GM23248 (cell line): ENCODE data around the gene RAP2C. TPM values are rescaled to one million over a fixed set of nuclear protein-coding genes. Genes with fewer than 3 reads are reported as not detected.
A peak's percentile ranks its signal among the peaks of the same experiment; 100 is the strongest.
"Not testable (repeated sequence)": the region's sequence is repeated elsewhere in the genome, so short reads cannot be mapped to it uniquely, and the experiment has no call there.

Experiments
- DNase-seq: peaks from one replicate; pipeline ENCODE4 v3.0.0-alpha.2; 2015
- H2AFZ ChIP-seq: fragments of 200-600 bp; sonication (generic); 2 replicates; pipeline ENCODE4 v1.6.1; 2016; ENCODE audit warnings: antibody characterized with exemption
- H3F3A ChIP-seq: fragments of 200-600 bp; sonication (generic); 2 replicates; pipeline ENCODE4 v1.6.1; 2016; ENCODE audit warnings: mild to moderate bottlenecking, antibody characterized with exemption, mixed run types; ENCODE audit not compliant: insufficient read depth
- H3K27ac ChIP-seq: fragments of 200-600 bp; sonication (generic); 2 replicates; pipeline ENCODE4 v1.5.1; 2016; ENCODE audit warnings: mild to moderate bottlenecking
- H3K27me3 ChIP-seq: fragments of 200-600 bp; sonication (generic); replicated peaks from 2 replicates; pipeline ENCODE4 v1.6.1; 2016; ENCODE audit warnings: mild to moderate bottlenecking; ENCODE audit not compliant: insufficient read depth
- H3K36me3 ChIP-seq: fragments of 200-600 bp; sonication (generic); 2 replicates; pipeline ENCODE4 v1.6.1; 2016; ENCODE audit warnings: low read depth, mild to moderate bottlenecking
- H3K4me1 ChIP-seq: fragments of 200-600 bp; sonication (generic); 2 replicates; pipeline ENCODE4 v1.6.1; 2016; ENCODE audit warnings: mild to moderate bottlenecking; ENCODE audit not compliant: insufficient read depth
- H3K4me2 ChIP-seq: fragments of 200-600 bp; sonication (generic); one replicate; pipeline ENCODE4 v1.6.1; 2016; ENCODE audit warnings: mild to moderate bottlenecking; ENCODE audit not compliant: unreplicated experiment
- H3K4me3 ChIP-seq: fragments of 200-600 bp; sonication (generic); 2 replicates; pipeline ENCODE4 v1.5.1; 2016; ENCODE audit warnings: mild to moderate bottlenecking
- H3K79me2 ChIP-seq: fragments of 200-600 bp; sonication (generic); 2 replicates; pipeline ENCODE4 v1.6.1; 2016; ENCODE audit warnings: mild to moderate bottlenecking; ENCODE audit not compliant: insufficient read depth
- H3K9ac ChIP-seq: fragments of 200-600 bp; sonication (generic); 2 replicates; pipeline ENCODE4 v1.6.1; 2016; ENCODE audit warnings: mild to moderate bottlenecking
- H3K9me2 ChIP-seq: fragments of 200-600 bp; sonication (generic); 2 replicates; pipeline ENCODE4 v1.6.1; 2016; ENCODE audit warnings: mixed run types, mild to moderate bottlenecking, moderate library complexity; ENCODE audit not compliant: insufficient read depth
- H3K9me3 ChIP-seq: fragments of 200-600 bp; sonication (generic); one replicate; pipeline ENCODE4 v1.6.1; 2017; ENCODE audit warnings: low read depth
- H4K20me1 ChIP-seq: fragments of 200-600 bp; sonication (generic); 2 replicates; pipeline ENCODE4 v1.6.0; 2016; ENCODE audit not compliant: insufficient read depth
- EZH2 ChIP-seq: fragments of 200-600 bp; sonication (generic); IDR thresholded peaks from 2 replicates; pipeline ENCODE4 v1.6.1; 2018; ENCODE audit warnings: antibody characterized with exemption, mild to moderate bottlenecking; ENCODE audit not compliant: insufficient read depth, poor library complexity, severe bottlenecking
- EZH2phosphoT487 ChIP-seq: fragments of 200-600 bp; sonication (generic); IDR thresholded peaks from 2 replicates; pipeline ENCODE4 v1.6.1; 2018; ENCODE audit warnings: antibody characterized with exemption, moderate library complexity, mild to moderate bottlenecking, low read depth; ENCODE audit not compliant: insufficient read depth
- WGBS, 2 experiments: methylation state at CpG; one replicate each; pipeline ENCODE4 v1.1.6; 2015 to 2017; ENCODE audit warnings: low lambda C conversion rate in 2 of 2, low coverage in 1 of 2; ENCODE audit errors: missing lambda C conversion rate in 2 of 2; 5-methylcytosine and 5-hydroxymethylcytosine counted together
- in situ Hi-C: fragments of 300-500 bp; cut with MboI; formaldehyde crosslinking; loops from 2 replicates; pipeline ENCODE4 v1.15.0; 2020
- polyA plus RNA-seq: library from polyadenylated mRNA; unstranded; fragments of >200 nt; fragmentation: Nextera tagmentation; extraction: Ambion mirVana; gene quantifications from 2 replicates; pipeline ENCODE4 v1.2.1, GENCODE V29; 2016
- total RNA-seq: library from RNA; depleted of rRNA; stranded (reverse); fragments of >200 nt; shearing (Covaris generic); gene quantifications from 2 replicates; pipeline ENCODE4 v1.2.3, GENCODE V29; 2014

The RAP2C gene
- total and polyA plus RNA-seq, 2 experiments from 2014 or later: 15.7 to 21.2 TPM

DNA sequence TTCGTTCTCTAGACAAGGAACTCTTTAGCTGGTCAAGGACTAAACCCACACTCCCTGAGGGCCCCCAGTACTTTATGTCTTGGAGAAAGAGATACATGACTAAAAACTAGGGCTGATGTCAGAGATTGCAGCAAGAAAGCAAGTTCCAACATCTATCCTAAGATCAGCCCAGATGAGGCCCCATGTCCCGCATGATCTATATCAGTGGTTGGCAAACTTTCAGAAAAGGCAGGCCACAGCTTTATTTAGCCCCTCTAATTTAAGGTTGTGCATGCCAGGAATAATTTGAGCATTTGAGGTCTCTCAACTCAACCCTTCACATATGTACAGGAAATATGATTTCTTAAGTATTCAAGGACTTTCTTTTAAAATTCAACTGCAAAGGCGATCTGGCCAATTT, 47.4 kb downstream of the RAP2C start:
- no peak for DNase-seq
- no peaks in the 10 kb centered on the region for H3F3A ChIP-seq
- no peaks in the 10 kb centered on the region for H3K27me3 ChIP-seq
- no peaks in the 10 kb centered on the region for H3K36me3 ChIP-seq
- no peak overlapping the region for H3K9ac ChIP-seq
- TF ChIP-seq EZH2 (no peak), EZH2phosphoT487 (no peak)
- no peaks in the 10 kb centered on the region for H4K20me1 ChIP-seq
- H2AFZ ChIP-seq: no peak overlapping the region
- no peak overlapping the region for H3K27ac ChIP-seq
- no peaks in the 10 kb centered on the region for H3K4me1 ChIP-seq
- H3K9me3 ChIP-seq: no peaks in the 10 kb centered on the region
- 50 to 62% methylated on average over 3 of the region's 3 CpGs for WGBS, 2 experiments
- H3K9me2 ChIP-seq: no peaks in the 10 kb centered on the region
- no peaks in the 10 kb centered on the region for H3K79me2 ChIP-seq
- in situ Hi-C loops: no loop called here
- no peak overlapping the region for H3K4me3 ChIP-seq
- H3K4me2 ChIP-seq: no peak overlapping the region

DNA sequence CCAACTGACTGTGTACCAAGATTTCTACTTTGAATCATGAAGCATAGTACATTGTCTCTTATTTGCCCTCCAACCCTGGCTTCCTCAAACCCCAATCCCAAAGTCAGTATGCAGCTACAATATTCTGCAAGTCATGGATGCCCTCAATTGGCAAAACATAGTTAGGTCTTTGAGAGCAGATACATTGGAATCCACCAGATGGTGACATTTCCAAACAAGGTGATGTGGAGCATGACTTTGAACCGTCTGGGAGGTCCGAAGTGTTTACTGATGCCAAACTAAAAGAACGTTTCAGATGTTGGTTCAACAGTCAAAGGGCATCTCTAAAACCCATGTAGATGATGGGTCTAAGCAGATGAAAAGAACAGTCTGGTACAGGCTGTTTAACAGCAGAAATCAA, 47.8 kb downstream of the RAP2C start:
- H3K27me3 ChIP-seq: no peaks in the 10 kb centered on the region
- H3K79me2 ChIP-seq: no peaks in the 10 kb centered on the region
- no peaks in the 10 kb centered on the region for H3K9me3 ChIP-seq
- no peaks in the 10 kb centered on the region for H3K36me3 ChIP-seq
- no peak overlapping the region for H3K9ac ChIP-seq
- 13 to 15% methylated on average over 3 of the region's 3 CpGs for WGBS, 2 experiments
- H3K4me1 ChIP-seq: no peaks in the 10 kb centered on the region
- DNase-seq: no peak
- H2AFZ ChIP-seq: no peak overlapping the region
- no peak overlapping the region for H3K4me2 ChIP-seq
- H3K9me2 ChIP-seq: no peaks in the 10 kb centered on the region
- H3K4me3 ChIP-seq: no peak overlapping the region
- H3K27ac ChIP-seq: no peak overlapping the region
- no peaks in the 10 kb centered on the region for H3F3A ChIP-seq
- no peaks in the 10 kb centered on the region for H4K20me1 ChIP-seq
- TF ChIP-seq EZH2phosphoT487: no peak
- no peak for TF ChIP-seq EZH2
- in situ Hi-C loops: no loop called here

DNA sequence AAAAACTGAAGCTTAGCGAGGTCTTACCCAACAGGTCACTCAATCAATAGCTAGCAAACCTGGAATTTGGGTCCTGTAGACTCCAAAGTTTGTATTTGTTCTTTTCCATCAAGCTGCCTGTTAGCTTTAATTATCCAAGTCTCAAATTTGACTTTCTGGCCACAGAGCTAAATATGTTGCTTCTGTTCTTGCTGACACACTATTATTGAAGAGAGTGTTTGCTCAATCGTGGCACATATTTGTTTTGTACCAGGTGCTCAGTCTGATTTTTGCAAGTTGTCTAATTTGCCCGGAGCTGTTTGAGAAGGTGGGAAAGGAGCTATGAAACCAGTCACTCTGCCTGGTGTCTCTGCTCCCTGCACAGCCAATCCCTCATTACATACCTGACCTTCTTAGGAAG, 49.7 kb downstream of the RAP2C start:
- H3K4me3 ChIP-seq: no peak overlapping the region
- H4K20me1 ChIP-seq: no peaks in the 10 kb centered on the region
- no peaks in the 10 kb centered on the region for H3F3A ChIP-seq
- no peak overlapping the region for H3K9ac ChIP-seq
- no peak overlapping the region for H2AFZ ChIP-seq
- H3K4me2 ChIP-seq: no peak overlapping the region
- 49 to 50% methylated on average over 3 of the region's 3 CpGs for WGBS, 2 experiments
- H3K9me3 ChIP-seq: no peaks in the 10 kb centered on the region
- no peak overlapping the region for H3K27ac ChIP-seq
- H3K4me1 ChIP-seq: no peaks in the 10 kb centered on the region
- H3K36me3 ChIP-seq: no peaks in the 10 kb centered on the region
- H3K79me2 ChIP-seq: no peaks in the 10 kb centered on the region
- no peak for DNase-seq
- no peak for TF ChIP-seq EZH2
- no peak for TF ChIP-seq EZH2phosphoT487
- in situ Hi-C loops: no loop called here
- H3K9me2 ChIP-seq: no peaks in the 10 kb centered on the region
- H3K27me3 ChIP-seq: no peaks in the 10 kb centered on the region

DNA sequence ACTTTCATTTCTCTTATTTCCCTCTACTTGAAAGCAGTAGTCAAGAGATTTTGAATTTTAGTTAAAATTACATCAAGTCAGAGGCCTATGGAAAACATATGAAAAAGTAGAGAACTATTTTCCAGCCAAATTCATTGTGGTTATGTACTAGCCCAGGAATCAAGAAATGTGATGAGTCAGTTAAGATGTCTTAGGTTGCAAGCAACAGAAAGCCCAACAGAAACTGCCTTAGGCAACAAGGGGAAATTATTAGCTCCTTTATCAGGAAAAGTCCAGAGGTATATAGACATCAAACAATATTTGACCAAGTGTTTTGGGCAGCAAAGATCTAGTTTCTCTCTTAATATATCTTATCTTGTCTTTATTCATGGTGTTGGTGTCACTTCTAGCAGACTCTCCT, 53.6 kb downstream of the RAP2C start:
- peak; percentile 2 for DNase-seq
- Histone ChIP-seq H3K4me2 (no peak overlapping the region), H3K79me2 (no peaks in the 10 kb centered on the region), H3K9me3 (no peaks in the 10 kb centered on the region), H3K4me3 (no peak overlapping the region), H3K4me1 (no peaks in the 10 kb centered on the region), H3K9me2 (no peaks in the 10 kb centered on the region), H3K27ac (no peak overlapping the region), H3K9ac (no peak overlapping the region), H4K20me1 (no peaks in the 10 kb centered on the region), H3K36me3 (no peaks in the 10 kb centered on the region), H3F3A (no peaks in the 10 kb centered on the region), H2AFZ (no peak overlapping the region), H3K27me3 (no peaks in the 10 kb centered on the region)
- TF ChIP-seq EZH2 (no peak), EZH2phosphoT487 (no peak)
- in situ Hi-C loops: no loop called here

DNA sequence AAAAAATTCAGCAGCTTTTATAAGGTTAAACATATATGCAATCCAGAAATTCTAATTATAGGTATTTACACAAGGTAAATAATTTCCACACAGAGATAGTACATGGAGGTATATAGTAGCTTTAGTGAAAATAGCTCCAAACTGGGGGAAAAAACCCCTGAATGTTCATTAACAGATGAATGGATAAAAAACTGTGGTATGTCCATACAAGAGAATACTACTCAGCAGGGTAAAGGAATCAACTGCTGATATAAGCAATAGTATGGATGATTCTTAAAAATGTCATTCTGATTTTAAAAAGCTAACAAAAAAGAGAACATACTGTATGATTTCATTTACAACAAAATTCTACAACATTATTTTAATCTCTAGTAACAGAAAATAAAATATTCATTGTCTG, 54.2 kb downstream of the RAP2C start:
- no peak for DNase-seq
- no peaks in the 10 kb centered on the region for H3K79me2 ChIP-seq
- no peak overlapping the region for H3K27ac ChIP-seq
- H3K9me2 ChIP-seq: no peaks in the 10 kb centered on the region
- H3K36me3 ChIP-seq: no peaks in the 10 kb centered on the region
- in situ Hi-C loops: no loop called here
- no peaks in the 10 kb centered on the region for H3K27me3 ChIP-seq
- H3K4me1 ChIP-seq: no peaks in the 10 kb centered on the region
- H4K20me1 ChIP-seq: no peaks in the 10 kb centered on the region
- no peak overlapping the region for H3K9ac ChIP-seq
- no peak overlapping the region for H2AFZ ChIP-seq
- TF ChIP-seq EZH2: no peak
- H3K4me3 ChIP-seq: no peak overlapping the region
- H3F3A ChIP-seq: no peaks in the 10 kb centered on the region
- no peaks in the 10 kb centered on the region for H3K9me3 ChIP-seq
- H3K4me2 ChIP-seq: no peak overlapping the region

DNA sequence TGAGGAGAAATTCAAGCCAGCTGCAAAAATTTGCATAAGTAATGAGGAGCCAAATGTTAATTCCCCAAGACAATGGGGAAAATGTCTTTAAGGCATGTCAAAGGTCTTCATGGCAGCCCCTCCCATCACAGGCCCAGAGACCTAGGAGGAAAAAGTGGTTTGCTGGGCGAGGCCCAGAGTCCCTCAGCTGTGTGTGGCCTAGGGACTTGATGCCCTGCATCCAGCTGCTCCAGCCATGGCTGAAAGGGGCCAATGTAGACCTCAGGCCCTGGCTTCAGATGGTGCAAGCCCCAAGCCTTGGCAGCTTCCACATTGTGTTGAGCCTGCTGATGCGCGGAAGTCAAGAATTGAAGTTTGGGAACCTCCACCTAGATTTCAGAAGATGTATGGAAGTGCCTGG, 56.2 kb downstream of the RAP2C start:
- 49 to 51% methylated on average over 3 of the region's 3 CpGs for WGBS, 2 experiments
- H3K9ac ChIP-seq, H3K9me2 ChIP-seq, H3F3A ChIP-seq, H3K36me3 ChIP-seq, H2AFZ ChIP-seq, H3K4me2 ChIP-seq, in situ Hi-C loops, H3K4me1 ChIP-seq, H4K20me1 ChIP-seq, DNase-seq, H3K79me2 ChIP-seq, H3K9me3 ChIP-seq, H3K27ac ChIP-seq, H3K27me3 ChIP-seq, H3K4me3 ChIP-seq: not testable (repeated sequence)
